MV-4-11 (cell line): ENCODE measurements around the gene MYO5B.
"Not testable (repeated sequence)": the region's sequence is repeated elsewhere in the genome, so short reads cannot be mapped to it uniquely, and the experiment has no call there.

Source experiments
- DNase-seq: peaks from one replicate; lab custom pipeline; 2025; lab: John Stamatoyannopoulos, UW

Gene MYO5B

DNA sequence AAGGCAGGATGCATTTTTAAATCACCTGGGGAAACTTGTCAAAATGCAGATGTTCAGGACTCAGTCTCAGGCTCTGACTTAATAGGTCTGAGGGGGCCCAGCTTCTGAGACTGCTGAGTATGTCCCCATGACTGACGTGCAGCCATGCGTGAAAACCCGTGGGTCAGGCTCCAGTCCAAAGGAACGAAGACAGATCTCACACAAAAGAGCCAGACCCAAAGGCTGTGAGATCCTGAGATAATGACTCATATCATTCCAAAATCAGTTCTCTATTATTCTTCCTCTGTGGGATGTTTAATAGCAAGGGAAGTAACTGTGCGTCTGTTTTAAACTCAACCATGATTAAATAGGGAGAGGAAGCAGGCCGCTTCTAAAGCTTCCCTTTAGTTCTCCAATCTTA lies 274.2 kb downstream of the MYO5B start:
- DNase-seq: no peak

- no peak for DNase-seq
Observed at GRCh38 chr18:49917742-49918141, 277.2 kb downstream of the MYO5B start.

GRCh38 chr18:49915352-49915751 lies 279.6 kb downstream of the MYO5B start:
- DNase-seq: no peak

DNA sequence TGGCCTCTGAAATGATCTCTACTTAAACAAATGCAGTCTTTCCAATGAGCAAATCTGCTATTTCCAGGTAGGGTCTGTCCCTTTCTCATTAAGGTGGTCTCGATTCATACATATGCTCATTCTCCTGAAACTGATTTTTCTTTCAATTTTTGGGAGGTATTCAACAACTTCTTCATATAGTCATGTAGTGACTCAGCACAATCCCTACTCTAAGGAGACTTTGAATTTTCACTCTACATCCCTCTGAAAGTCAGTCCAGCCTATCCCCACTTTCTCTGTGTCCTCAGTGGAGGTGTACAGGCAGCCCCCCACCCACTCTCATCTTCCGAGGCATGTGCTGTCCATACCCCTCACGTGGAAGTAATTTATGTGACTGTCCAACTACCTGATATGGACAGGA lies 281.7 kb downstream of the MYO5B start:
- DNase-seq: no peak

- no peak for DNase-seq
Observed at GRCh38 chr18:49911427-49911826, 283.5 kb downstream of the MYO5B start.

DNA sequence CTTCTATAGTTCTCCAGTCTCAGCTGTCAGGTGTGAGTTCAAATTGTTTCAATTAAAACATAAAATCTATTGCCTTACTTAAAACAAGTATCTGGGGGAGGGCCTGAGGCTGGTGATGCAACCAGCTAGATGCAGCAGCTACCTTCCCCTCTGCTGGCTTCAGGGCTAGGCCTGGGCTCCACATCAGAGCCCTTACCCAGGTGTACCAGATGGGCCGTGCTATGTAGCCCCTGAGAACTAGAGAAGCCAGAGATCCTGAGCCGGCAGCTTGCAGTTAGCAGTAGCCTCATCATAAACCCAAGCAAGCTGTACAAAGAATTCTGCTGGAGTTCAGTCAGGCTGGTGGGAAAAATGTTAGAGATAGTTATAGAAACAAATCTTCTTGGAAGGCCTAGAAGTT lies 284.0 kb downstream of the MYO5B start:
- DNase-seq: no peak

DNA sequence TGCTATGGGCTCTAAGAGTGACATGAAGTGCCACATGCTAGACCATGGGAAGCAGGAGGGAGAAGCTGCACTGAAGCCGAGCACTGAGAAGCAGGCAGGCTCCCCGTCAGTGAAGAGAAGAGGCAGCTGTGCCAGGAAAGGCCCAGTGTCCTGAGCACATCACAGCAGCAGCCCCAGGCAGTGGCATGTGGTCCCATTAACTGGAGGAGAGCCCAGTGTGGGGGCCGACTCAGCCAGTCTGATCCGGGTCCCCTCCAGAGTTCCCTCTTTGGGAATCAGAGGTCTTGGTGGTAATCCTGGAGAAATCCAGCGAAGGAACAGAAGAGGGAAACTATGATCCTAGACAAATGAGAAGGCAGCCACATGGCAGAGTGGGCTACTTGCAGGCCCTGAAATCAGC lies 284.9 kb downstream of the MYO5B start:
- no peak for DNase-seq

DNA sequence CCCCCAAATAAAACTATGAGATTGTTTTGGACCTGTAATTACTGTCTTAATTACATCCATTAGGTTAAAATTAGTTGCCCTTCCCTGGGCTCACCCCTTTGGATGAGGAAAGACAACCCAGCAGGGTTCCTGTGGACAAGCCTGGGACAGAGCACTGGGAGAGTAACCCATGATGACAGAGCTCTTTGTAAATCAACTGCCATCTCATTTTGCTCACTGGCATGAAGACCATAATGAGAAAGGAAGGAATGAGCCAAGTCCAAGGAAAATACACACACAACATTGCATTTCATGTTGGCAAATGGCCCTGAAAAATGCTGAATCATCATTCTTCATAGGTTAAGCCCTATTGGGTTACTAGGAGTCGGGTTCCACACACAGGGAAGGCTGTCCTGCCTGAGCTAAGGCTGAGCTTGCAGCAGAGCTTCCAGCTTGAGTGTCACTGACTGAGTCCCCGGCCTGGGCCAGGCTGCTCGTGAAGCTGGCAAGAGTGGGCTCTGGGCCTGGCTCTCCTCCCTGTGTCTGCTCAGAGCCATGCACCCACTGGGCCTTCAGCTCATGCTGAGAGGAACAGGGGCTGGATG lies 287.5 kb downstream of the MYO5B start:
- no peak for DNase-seq

- no peak for DNase-seq
Observed at GRCh38 chr18:49905771-49906170, 289.2 kb downstream of the MYO5B start.

DNA sequence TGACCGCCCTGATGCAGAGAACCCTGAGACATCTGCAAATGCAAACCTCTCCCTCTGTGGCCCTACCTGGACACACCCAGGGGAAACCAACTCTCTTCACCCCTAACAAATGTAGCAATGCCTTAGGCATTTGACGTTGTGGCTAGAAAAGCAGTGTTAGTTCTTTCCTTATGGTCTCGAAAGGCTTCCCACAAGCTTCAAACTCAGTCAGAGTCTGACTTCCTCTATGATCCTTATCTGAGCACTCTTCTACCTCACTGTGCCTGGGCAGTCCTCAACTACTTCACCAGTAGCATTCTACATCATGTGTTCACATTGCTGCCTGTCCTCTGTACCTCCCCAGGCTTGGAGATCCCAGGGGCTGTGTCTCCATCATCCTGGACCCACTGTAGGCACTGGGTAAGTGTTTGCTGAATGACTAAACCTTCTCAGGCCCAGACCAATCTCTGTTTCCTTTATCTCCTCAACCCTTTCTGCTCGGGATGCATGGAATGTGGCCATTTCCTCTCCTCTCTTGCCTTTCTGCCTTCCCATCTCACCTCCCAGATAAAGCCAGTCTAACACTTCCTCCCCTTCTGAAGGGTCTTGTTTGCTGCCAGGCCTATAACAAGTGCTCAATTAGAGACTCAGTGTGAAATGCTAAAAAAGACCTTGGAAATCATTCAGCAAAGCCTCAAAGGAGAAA lies 289.9 kb downstream of the MYO5B start:
- no peak for DNase-seq

DNA sequence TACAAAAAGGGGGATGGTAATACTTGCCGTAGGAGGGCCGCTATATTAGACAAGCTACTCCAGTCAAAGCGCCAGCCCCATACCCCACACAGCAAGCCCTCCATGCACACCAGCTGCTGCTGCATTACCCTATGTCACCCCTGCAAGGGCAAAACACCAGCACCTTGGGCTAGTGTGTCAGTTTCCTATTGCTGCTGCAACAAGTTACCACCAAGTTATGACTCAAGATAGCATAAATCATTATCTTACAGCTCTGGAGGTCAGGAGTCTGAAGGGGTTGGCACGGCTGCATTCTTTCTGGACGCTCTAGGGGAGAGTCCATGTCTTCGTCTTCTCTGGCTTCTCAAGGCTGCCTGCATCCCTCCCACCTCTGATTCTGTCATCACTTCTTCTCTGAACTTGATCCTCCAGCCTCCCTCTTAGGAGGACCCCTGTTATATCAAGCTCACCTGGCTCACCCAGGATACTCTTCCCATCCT lies 293.0 kb downstream of the MYO5B start:
- no peak for DNase-seq

DNA sequence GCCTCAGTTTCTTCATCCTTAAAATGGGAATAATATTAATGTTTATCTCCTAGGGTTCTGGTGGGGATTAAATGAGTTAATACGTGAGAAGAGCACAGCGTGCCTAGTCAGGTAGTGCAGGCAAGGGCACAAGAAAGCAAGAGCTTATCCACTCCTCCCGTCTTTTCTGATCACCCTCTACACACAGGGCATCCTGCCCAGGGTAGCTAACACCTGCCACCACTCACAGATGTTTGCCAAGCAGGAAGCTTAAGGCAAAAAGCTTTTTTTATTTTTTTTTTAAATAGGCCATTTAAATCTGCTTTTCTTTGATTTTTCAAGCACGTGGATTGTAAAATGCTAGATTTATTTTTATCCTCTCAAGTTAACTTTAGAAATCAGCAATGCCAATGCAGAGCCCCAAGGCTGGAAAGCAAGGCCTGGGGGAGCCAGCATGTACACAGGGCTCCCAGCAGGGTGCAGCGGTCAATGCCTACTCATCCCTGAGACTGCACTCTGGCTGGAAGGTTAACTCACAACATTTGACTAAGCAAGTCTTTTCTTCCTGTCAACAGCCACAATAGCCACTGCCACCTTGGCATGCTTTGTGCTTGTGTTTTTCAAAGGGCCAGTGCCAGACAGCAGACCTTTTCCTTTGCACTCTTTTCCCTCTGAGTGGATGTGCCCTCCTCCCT lies 295.2 kb downstream of the MYO5B start:
- DNase-seq: no peak

DNA sequence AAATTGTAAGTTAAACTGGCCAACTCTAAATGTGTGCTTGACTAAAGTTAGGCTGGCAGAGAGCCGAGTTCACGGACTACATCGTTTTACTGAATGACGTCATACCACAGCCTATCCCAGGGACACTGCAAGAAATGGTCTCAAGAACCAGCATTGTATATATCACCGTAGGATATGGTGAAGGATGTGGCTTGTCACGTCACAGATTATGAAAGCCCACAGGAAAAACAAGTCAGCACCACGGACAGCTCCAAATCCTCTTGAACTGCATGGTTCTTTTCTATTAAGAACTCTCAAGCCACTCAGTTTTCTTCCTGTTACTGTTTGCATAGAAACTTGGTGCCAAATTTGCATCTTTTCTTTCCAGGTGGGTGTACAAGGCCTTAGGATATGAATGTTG lies 296.5 kb downstream of the MYO5B start:
- peak; percentile 75 for DNase-seq

DNA sequence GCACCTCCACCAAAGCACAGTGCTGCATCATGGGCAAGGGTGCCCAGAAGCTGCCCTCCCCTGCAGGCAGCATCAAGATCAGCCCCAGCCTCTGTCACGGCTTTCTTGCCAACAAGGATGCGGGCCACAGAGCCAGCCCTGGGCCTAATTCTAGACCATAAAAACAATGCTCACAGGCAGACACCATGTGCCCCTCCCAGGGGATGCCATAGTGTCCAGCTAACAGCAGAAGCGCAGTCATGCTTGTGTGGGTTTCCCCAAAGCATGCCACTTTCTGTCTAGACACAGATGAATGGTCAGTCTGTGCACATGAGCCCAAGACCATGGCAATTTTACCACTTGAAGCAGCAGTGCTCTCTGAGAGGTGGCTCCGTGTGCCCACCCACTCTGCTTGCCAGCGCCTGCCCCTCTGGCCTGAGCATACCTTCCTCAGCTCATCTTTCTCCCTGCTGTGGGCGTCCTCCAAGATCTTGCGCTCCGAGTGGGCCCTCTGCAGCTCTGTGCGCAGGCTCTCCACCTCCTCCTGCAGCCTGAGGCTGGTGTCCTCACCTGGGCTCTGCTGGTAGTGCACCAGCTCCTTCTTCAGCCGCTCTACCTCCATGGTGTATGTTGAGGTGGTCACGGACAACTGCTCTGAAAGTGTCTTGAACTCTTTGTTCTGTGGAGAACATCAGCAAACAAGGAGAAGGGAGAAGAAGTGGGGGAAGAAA lies 300.3 kb downstream of the MYO5B start:
- no peak for DNase-seq

DNA sequence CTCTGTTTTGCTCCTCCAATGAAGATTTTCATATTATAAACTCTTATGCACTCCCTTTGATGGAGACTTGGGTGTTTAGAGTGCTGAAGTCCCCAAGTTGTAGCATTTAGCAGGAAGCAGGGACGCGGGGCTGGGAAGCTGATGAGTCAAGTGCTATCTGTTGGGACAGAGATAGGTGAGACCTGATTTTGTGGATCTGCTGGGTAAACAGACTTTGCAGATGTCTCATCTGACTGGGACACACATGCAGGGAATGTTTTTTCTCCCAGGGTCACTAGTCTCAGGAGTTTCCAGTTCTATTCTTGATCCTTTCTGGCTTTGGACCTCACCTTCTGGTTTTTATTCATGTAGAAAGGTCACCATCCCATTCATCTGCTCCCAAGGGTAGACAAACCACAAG lies 301.9 kb downstream of the MYO5B start:
- no peak for DNase-seq

GRCh38 chr18:49892148-49892924 lies 302.6 kb downstream of the MYO5B start:
- no peak for DNase-seq

DNA sequence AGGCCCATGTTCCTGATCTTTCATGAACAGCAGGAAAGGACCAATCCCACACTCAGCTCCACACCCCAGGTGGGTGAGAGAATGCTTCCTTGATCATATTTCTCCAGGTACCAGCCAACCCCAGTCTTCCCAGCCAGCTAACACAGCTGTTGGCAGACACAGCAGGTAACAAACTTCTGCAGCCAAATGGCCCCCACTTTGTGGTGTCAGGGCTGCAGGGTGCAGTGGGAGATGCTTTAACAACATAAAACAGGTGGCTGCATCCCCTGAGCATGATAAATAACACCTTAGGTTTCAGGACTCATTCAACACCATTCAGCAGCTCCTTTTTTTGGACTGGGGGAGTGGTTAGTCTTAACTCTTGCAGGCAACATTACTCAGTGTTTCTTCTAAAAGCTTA lies 304.9 kb downstream of the MYO5B start:
- no peak for DNase-seq

DNA sequence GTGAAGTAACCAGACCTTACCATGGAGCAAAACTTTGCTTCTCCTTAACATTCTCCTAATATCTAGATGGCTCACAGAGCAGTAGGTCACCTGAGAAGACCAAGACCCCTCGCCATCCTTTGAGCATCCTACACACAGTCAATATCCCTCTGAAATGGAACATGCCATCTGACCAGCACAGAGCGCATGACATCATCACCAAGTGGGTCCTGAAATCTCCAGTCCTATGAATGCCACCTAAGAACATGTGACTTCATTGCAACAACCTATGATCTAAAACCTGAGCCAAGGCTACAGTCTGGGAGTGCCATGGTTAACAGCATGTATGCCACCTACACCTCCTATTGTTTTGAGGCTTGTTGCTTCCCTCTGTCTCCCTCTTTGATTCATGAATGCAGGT lies 305.4 kb downstream of the MYO5B start:
- not testable (repeated sequence) for DNase-seq

DNA sequence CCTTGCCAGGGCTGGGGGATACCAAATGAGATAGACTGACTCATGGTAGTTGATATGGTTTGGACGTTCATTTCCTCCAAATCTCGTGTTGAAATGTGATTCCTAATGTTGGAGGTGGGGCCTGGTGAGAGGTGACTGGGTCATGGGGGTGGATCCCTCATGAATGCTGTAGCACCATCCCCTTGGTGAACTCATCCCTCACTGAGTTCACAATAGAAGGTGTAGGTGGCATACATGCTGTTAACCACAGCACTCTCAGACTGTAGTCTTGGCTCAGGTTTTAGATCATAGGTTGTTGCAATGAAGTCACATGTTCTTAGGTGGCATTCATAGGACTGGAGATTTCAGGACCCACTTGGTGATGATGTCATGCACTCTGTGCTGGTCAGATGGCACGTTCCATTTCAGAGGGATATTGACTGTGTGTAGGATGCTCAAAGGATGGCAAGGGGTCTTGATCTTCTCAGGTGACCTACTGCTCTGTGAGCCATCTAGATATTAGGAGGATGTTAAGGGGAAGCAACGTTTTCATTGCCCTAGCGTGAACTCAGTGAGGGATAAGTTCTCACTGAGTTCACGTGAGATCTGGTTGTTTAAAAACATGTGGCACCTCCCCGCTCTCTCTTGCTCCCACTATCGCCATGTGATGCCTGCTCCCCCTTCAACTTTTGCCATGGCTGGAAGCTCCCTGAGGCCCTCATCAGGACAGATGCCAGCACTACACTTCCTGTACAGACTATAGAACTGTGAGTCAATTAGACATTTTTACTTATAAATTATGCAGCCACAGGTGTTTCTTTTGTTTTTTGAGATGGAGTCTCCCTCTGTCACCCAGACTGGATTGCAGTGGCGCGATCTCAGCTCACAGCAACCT lies 307.8 kb downstream of the MYO5B start:
- no peak for DNase-seq

- DNase-seq: no peak
Observed at GRCh38 chr18:49884959-49885358, 310.0 kb downstream of the MYO5B start.

- no peak for DNase-seq
Observed at GRCh38 chr18:49884465-49884864, 310.5 kb downstream of the MYO5B start.
